Measurements from ENCODE around the gene RASGRP4. TPM values are rescaled to one million over a fixed set of nuclear protein-coding genes. Genes with fewer than 3 reads are reported as not detected.
A peak's percentile ranks its signal among the peaks of the same experiment; 100 is the strongest.

The RASGRP4 gene
- total RNA-seq, 1 donor from 2014 or later, result 3.2 TPM

- no peak overlapping the region for H3K27ac Mint-ChIP-seq
- no peak for TF ChIP-seq CTCF (IDR thresholded peaks at IDR 0.05)
- no peaks in the 10 kb centered on the region for H3K36me3 Mint-ChIP-seq (ENCODE audit: low read depth)
- H3K4me3 Mint-ChIP-seq, result no peak overlapping the region
- intact Hi-C loops (cut with micrococcal nuclease), result no loop called here
- ATAC-seq (ENCODE audit: low read depth) (no peak), DNase-seq (no peak)
- peaks cover 34% of the 10 kb centered on the region for H3K4me1 Mint-ChIP-seq
- ChIA-PET CTCF (interaction anchor here (1.1 to 1.7 kb wide), 2 partner anchors 12 to 16 kb away, joined by 4 read pairs; partner anchors contain the start of genes FAM98C and PSMD8), POLR2A (interaction anchor here (0.5 kb wide), 1 partner anchor 36 kb away, joined by 3 read pairs; the partner anchor contains the start of gene RASGRP4)
- H3K9me3 Mint-ChIP-seq, result no peaks in the 10 kb centered on the region
- H3K27me3 Mint-ChIP-seq, result peaks cover 30% of the 10 kb centered on the region
Observed at GRCh38 chr19:38389957-38390924, 35.8 kb downstream of the RASGRP4 start.

- H3K4me1 Mint-ChIP-seq, result peaks cover 30% of the 10 kb centered on the region
- POLR2A ChIA-PET, result interaction anchor here (0.6 to 3.4 kb wide), 3 partner anchors 13 to 1638 kb away, joined by 4 to 78 read pairs (median 17); partner anchors contain the start of genes FAM98C and PSMD8
- H3K4me3 Mint-ChIP-seq, result peak overlapping the region; percentile 56
- intact Hi-C loops (cut with micrococcal nuclease), result no loop called here
- no peak for TF ChIP-seq CTCF (IDR thresholded peaks at IDR 0.05)
- DNase-seq (no peak), ATAC-seq (ENCODE audit: low read depth) (no peak)
- no peak overlapping the region for H3K27ac Mint-ChIP-seq
- H3K27me3 Mint-ChIP-seq, result peaks cover 30% of the 10 kb centered on the region
- no peaks in the 10 kb centered on the region for H3K9me3 Mint-ChIP-seq
- H3K36me3 Mint-ChIP-seq (ENCODE audit: low read depth), result peaks cover 3% of the 10 kb centered on the region
- CTCF ChIA-PET, result interaction anchor here (1.1 to 2.8 kb wide), 3 partner anchors 13 to 15 kb away, joined by 4 to 25 read pairs (median 4); partner anchors contain the start of genes FAM98C and PSMD8
Observed at GRCh38 chr19:38389101-38389925, 36.7 kb downstream of the RASGRP4 start.

- peak within 1 kb of the TSS; percentile 87 for H3K4me3 Mint-ChIP-seq
- peaks cover 27% of the 10 kb centered on the region for H3K27me3 Mint-ChIP-seq
- peaks cover 25% of the 10 kb centered on the region for H3K4me1 Mint-ChIP-seq
- DNase-seq (no peak), ATAC-seq (ENCODE audit: low read depth) (no peak)
- H3K27ac Mint-ChIP-seq, result peak within 1 kb of the TSS; percentile 42
- H3K36me3 Mint-ChIP-seq (ENCODE audit: low read depth), result peaks cover 10% of the 10 kb centered on the region
- TF ChIP-seq CTCF (IDR thresholded peaks at IDR 0.05), result no peak
- intact Hi-C loops (cut with micrococcal nuclease), result loop anchor here (1.0 kb wide), 2 partner anchors 14 to 52 kb away; partner anchors contain the start of gene PSMD8
- POLR2A ChIA-PET, result interaction anchor here (0.6 to 3.4 kb wide), 6 partner anchors 13 to 1805 kb away, joined by 3 to 78 read pairs (median 4); partner anchors contain the start of genes FAM98C, MAP4K1 and PSMD8
- CTCF ChIA-PET, result interaction anchor here (1.5 to 2.8 kb wide), 3 partner anchors 14 to 52 kb away, joined by 4 to 25 read pairs (median 8); partner anchors contain the start of genes CATSPERG, FAM98C and PSMD8
- no peaks in the 10 kb centered on the region for H3K9me3 Mint-ChIP-seq
Observed at GRCh38 chr19:38388349-38389100, 37.5 kb downstream of the RASGRP4 start, which contains the start of gene SPRED3. TSS of gene SPRED3 (plus strand) at chr19:38388697. CDS start at chr19:38390303, 1,606 bp downstream.

- Mint-ChIP-seq H3K36me3 (ENCODE audit: low read depth) (peaks cover 18% of the 10 kb centered on the region), H3K9me3 (no peaks in the 10 kb centered on the region), H3K27ac (peak within 1 kb of the TSS; percentile 42), H3K4me3 (peak within 1 kb of the TSS; percentile 87), H3K4me1 (peaks cover 25% of the 10 kb centered on the region), H3K27me3 (peaks cover 27% of the 10 kb centered on the region)
- intact Hi-C loops (cut with micrococcal nuclease), result loop anchor here (1.0 kb wide), 2 partner anchors 13 to 51 kb away; partner anchors contain the start of gene PSMD8
- ChIA-PET CTCF (interaction anchor here (0.6 to 2.8 kb wide), 6 partner anchors 9 to 230 kb away, joined by 3 to 25 read pairs (median 5); partner anchors contain the start of genes CATSPERG, FAM98C, MAP4K1 and PSMD8), POLR2A (interaction anchor here (0.6 to 3.4 kb wide), 7 partner anchors 10 to 1804 kb away, joined by 3 to 78 read pairs (median 4); partner anchors contain the start of genes FAM98C, MAP4K1 and PSMD8)
- peak; percentile 73 for DNase-seq
- no peak for TF ChIP-seq CTCF (IDR thresholded peaks at IDR 0.05)
- peak; percentile 72 for ATAC-seq (ENCODE audit: low read depth)
Observed at GRCh38 chr19:38387550-38388348, 38.3 kb downstream of the RASGRP4 start, which contains the start of gene GGN. TSS of gene GGN (minus strand) at chr19:38388034. CDS start at chr19:38387261, 773 bp downstream.
